ENCODE data around the gene LDB1.
A peak's percentile ranks its signal among the peaks of the same experiment; 100 is the strongest.

LDB1 gene

DNA sequence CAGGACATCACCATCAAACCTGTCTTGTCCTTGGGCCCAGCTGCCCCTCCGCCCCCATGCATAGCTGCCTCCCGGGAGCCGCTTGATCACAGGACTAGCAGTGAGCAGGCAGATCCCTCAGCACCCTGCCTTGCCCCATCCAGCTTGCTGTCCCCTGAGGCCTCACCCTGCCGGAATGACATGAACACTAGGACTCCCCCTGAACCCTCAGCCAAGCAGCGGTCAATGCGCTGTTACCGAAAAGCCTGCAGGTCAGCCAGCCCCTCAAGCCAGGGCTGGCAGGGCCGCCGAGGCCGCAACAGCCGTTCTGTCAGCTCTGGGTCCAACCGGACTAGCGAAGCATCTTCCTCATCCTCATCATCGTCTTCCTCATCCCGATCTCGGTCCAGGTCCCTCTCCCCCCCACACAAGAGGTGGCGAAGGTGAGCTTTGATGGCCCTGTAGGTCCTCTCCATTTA is 26.8 kb upstream of the LDB1 start:
- TF ChIP-seq, protein P1, sequence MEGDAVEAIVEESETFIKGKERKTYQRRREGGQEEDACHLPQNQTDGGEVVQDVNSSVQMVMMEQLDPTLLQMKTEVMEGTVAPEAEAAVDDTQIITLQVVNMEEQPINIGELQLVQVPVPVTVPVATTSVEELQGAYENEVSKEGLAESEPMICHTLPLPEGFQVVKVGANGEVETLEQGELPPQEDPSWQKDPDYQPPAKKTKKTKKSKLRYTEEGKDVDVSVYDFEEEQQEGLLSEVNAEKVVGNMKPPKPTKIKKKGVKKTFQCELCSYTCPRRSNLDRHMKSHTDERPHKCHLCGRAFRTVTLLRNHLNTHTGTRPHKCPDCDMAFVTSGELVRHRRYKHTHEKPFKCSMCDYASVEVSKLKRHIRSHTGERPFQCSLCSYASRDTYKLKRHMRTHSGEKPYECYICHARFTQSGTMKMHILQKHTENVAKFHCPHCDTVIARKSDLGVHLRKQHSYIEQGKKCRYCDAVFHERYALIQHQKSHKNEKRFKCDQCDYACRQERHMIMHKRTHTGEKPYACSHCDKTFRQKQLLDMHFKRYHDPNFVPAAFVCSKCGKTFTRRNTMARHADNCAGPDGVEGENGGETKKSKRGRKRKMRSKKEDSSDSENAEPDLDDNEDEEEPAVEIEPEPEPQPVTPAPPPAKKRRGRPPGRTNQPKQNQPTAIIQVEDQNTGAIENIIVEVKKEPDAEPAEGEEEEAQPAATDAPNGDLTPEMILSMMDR (conservative IDR thresholded peaks at IDR 0.05) = no peak
- TF ChIP-seq ZFX (IDR thresholded peaks at IDR 0.05) = no peak
- no peak overlapping the region for H3K27ac ChIP-seq

DNA sequence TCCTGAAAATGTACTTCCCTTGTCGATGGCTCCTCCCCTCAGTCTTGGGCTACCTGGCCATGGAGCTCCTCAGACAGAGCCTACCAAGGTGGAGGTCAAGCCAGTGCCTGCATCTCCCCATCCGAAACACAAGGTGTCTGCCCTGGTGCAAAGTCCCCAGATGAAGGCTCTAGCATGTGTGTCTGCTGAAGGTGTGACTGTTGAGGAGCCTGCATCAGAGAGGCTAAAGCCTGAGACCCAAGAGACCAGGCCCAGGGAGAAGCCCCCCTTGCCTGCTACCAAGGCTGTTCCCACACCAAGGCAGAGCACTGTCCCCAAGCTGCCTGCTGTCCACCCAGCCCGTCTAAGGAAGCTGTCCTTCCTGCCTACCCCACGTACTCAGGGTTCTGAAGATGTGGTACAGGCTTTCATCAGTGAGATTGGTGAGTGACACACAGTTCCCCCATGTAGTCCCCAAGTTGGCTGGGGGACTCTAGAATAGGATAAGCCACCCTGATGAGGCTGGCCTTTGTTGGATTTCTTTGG is 21.5 kb upstream of the LDB1 start:
- TF ChIP-seq, protein P1 (conservative IDR thresholded peaks at IDR 0.05) = no peak
- no peak for TF ChIP-seq ZFX (IDR thresholded peaks at IDR 0.05)
- no peak overlapping the region for H3K27ac ChIP-seq

DNA sequence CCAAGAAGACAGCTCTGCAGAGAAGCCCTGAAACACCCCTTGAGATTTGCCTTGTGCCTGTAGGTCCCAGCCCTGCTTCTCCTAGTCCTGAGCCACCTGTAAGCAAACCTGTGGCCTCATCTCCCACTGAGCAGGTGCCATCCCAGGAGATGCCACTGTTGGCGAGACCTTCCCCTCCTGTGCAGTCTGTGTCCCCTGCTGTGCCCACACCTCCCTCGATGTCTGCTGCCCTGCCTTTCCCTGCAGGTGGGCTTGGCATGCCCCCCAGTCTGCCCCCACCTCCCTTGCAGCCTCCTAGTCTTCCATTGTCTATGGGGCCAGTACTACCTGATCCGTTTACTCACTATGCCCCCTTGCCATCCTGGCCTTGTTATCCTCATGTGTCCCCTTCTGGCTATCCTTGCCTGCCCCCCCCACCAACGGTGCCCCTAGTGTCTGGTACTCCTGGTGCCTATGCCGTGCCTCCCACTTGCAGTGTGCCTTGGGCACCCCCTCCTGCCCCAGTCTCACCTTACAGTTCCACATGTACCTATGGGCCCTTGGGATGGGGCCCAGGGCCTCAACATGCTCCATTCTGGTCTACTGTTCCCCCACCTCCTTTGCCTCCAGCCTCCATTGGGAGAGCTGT is 20.9 kb upstream of the LDB1 start:
- TF ChIP-seq, protein P1 (conservative IDR thresholded peaks at IDR 0.05) = no peak
- TF ChIP-seq ZFX (IDR thresholded peaks at IDR 0.05) = no peak
- H3K27ac ChIP-seq = no peak overlapping the region

DNA sequence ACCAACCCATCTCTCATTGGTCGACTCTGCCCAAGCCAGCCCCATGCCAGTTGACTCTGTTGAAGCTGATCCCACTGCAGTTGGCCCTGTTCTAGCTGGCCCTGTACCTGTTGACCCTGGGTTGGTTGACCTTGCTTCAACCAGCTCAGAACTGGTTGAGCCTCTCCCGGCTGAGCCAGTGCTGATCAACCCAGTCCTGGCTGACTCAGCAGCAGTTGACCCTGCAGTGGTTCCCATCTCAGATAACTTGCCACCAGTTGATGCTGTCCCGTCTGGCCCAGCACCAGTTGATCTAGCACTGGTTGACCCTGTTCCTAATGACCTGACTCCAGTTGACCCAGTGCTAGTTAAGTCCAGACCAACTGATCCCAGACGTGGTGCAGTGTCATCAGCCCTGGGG is 20.1 kb upstream of the LDB1 start:
- TF ChIP-seq ZFX (IDR thresholded peaks at IDR 0.05) = no peak
- TF ChIP-seq, protein P1 (conservative IDR thresholded peaks at IDR 0.05) = no peak
- H3K27ac ChIP-seq = no peak overlapping the region

DNA sequence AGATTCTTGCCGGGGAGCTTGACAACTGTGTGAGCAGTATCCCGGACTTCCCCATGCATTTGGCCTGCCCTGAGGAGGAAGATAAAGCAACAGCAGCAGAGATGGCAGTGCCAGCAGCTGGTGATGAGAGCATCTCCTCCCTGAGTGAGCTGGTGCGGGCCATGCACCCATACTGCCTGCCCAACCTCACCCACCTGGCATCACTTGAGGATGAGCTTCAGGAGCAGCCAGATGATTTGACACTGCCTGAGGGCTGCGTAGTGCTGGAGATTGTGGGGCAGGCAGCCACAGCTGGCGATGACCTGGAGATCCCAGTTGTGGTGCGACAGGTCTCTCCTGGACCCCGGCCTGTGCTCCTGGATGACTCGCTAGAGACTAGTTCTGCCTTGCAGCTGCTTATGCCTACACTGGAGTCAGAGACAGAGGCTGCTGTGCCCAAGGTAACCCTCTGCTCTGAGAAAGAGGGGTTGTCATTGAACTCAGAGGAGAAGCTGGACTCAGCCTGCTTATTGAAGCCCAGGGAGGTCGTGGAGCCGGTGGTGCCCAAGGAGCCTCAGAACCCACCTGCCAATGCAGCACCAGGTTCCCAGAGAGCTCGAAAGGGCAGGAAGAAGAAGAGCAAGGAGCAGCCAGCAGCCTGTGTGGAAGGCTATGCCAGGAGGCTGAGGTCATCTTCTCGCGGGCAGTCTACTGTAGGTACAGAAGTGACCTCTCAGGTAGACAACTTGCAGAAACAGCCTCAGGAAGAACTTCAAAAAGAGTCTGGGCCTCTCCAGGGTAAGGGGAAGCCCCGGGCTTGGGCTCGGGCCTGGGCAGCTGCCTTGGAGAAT is 19.3 kb upstream of the LDB1 start:
- no peak overlapping the region for H3K27ac ChIP-seq
- TF ChIP-seq, protein P1 (conservative IDR thresholded peaks at IDR 0.05) = no peak
- no peak for TF ChIP-seq ZFX (IDR thresholded peaks at IDR 0.05)

DNA sequence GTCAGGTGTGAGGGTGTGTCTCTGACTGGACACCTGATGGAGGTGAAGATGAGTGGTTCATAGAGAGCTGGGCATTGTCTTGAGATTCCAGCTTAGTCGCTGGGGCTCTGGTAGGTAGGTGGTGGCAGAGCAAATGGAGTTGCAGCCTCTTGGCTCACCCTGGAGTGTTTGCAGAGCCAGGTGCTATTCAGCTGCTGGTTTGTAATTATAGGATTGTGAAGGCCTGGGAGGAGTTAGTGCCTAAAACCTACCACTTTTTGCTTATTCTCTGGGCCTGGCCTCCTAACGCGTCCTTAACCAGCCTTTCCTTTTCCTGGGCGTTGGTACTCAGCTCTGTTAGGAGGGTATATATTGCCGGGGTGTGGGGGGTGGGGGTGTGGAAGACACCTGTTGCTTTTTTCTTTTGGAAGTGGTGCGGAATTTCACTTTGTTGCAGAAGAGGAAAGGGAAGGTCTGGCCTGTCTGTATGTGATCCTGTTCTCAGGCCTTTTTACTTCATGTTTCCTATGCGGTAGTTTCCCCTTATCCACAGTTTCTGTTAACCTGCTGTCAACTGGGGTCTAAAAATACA is 15.9 kb upstream of the LDB1 start:
- TF ChIP-seq ZFX (IDR thresholded peaks at IDR 0.05) = no peak
- TF ChIP-seq, protein P1 (conservative IDR thresholded peaks at IDR 0.05) = no peak
- no peak overlapping the region for H3K27ac ChIP-seq

DNA sequence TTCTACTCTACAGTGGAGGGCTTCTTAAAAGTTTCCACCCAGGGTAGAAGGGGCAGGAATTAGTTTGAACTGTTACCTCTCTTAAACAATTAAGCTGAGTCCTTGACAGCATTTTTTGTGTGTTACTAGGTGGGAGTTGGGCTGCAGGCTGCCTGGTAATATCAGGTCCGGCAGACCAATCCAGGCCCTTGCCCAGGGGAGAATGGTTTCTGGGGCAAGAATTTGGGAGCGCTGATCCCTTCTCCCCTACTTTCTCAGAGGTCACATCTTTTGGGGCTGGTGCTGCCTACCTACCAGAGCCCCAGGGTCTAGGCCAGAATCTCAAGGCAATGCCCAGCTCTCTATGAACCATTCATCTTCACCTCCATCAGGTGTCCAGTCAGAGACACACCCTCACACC is 14.2 kb upstream of the LDB1 start:
- TF ChIP-seq ZFX (IDR thresholded peaks at IDR 0.05) = no peak
- TF ChIP-seq, protein P1 (conservative IDR thresholded peaks at IDR 0.05) = no peak
- peak overlapping the region; percentile 97 for H3K27ac ChIP-seq

All from C4-2B (cell line).